DND-41 (cell line): ENCODE results near the gene C16orf74.

Experiments
- ATAC-seq: fragments of 200-7000 bp; cut with Tn5 transposase; 3 replicates; pipeline ENCODE4 v1.9.1; 2021; ENCODE audit warnings: low read depth; ENCODE audit not compliant: insufficient read depth
- DNase-seq: peaks from one replicate; pipeline ENCODE4 v3.0.0-alpha.2; 2020
- H2AFZ ChIP-seq: 2 replicates; pipeline ENCODE4 v1.6.0; 2012; ENCODE audit warnings: low read depth, low read length
- H3K27ac ChIP-seq: 2 replicates; pipeline ENCODE4 v1.5.1; 2012; ENCODE audit warnings: low read length, inconsistent platforms
- H3K27me3 ChIP-seq: fragments of 200-600 bp; sonication (generic); 2 replicates; pipeline ENCODE4 v1.6.0; 2012; ENCODE audit warnings: low read length, mild to moderate bottlenecking, inconsistent platforms; ENCODE audit not compliant: insufficient read depth, poor library complexity
- H3K36me3 ChIP-seq: 2 replicates; pipeline ENCODE4 v1.5.1; 2012; ENCODE audit warnings: low read length, inconsistent platforms; ENCODE audit not compliant: insufficient read depth
- H3K4me1 ChIP-seq: 2 replicates; pipeline ENCODE4 v1.5.1; 2012; ENCODE audit warnings: mild to moderate bottlenecking, low read length; ENCODE audit not compliant: insufficient read depth
- H3K4me2 ChIP-seq: 2 replicates; pipeline ENCODE4 v1.6.0; 2012; ENCODE audit warnings: mild to moderate bottlenecking, moderate library complexity, low read length, inconsistent platforms; ENCODE audit not compliant: insufficient read depth
- H3K4me3 ChIP-seq, 2 experiments: fragments of 200-600 bp in 1 of 2; shearing (Covaris generic) in 1 of 2; 2 replicates each; pipeline ENCODE4 v1.5.1; 2012 to 2016; ENCODE audit warnings: inconsistent platforms in 2 of 2, low read length in 2 of 2, mild to moderate bottlenecking in 2 of 2, low read depth in 1 of 2, moderate library complexity in 1 of 2
- H3K79me2 ChIP-seq: 2 replicates; pipeline ENCODE4 v1.6.0; 2012; ENCODE audit warnings: low read length, inconsistent platforms; ENCODE audit not compliant: insufficient read depth
- H3K9ac ChIP-seq: 2 replicates; pipeline ENCODE4 v1.6.0; 2012; ENCODE audit warnings: low read depth, mild to moderate bottlenecking, inconsistent platforms, low read length, moderate library complexity
- H3K9me3 ChIP-seq: 2 replicates; pipeline ENCODE4 v1.5.1; 2012; ENCODE audit warnings: low read length, moderate library complexity, mild to moderate bottlenecking, inconsistent platforms; ENCODE audit not compliant: insufficient read depth, severe bottlenecking
- H4K20me1 ChIP-seq: 2 replicates; pipeline ENCODE4 v1.6.0; 2012; ENCODE audit warnings: low read length; ENCODE audit not compliant: insufficient read depth
- CTCF ChIP-seq: IDR thresholded peaks from 2 replicates; pipeline ENCODE4 v1.5.1; 2012; ENCODE audit warnings: borderline replicate concordance, low read length, moderate library complexity, mild to moderate bottlenecking; ENCODE audit not compliant: poor library complexity, severe bottlenecking; ENCODE audit errors: extremely low read depth
- EZH2 ChIP-seq: IDR thresholded peaks from 3 replicates; pipeline ENCODE4 v1.6.1; 2012; ENCODE audit warnings: borderline replicate concordance, low read depth, mild to moderate bottlenecking, moderate library complexity, low read length, inconsistent platforms; ENCODE audit not compliant: severe bottlenecking

The C16orf74 gene

GRCh38 chr16:85659805-85660511, 90.9 kb downstream of the C16orf74 start:
- no peak overlapping the region for H2AFZ ChIP-seq
- H3K4me3 ChIP-seq = no peak overlapping the region
- DNase-seq (peak; percentile 72), ATAC-seq (peak; percentile 81)
- TF ChIP-seq CTCF (peak; percentile 90), EZH2 (no peak)
- no peak overlapping the region for H3K9ac ChIP-seq
- no peak overlapping the region for H3K4me2 ChIP-seq
- no peaks in the 10 kb centered on the region for H3K9me3 ChIP-seq
- H3K27me3 ChIP-seq = no peaks in the 10 kb centered on the region
- H3K27ac ChIP-seq = no peak overlapping the region
- peaks cover 65% of the 10 kb centered on the region for H4K20me1 ChIP-seq
- peaks cover 98% of the 10 kb centered on the region for H3K36me3 ChIP-seq
- no peaks in the 10 kb centered on the region for H3K4me1 ChIP-seq
- H3K79me2 ChIP-seq = no peaks in the 10 kb centered on the region

GRCh38 chr16:85659336-85659735, 91.6 kb downstream of the C16orf74 start:
- TF ChIP-seq CTCF = no peak
- TF ChIP-seq EZH2 = no peak
- Histone ChIP-seq H3K9me3 (no peaks in the 10 kb centered on the region), H3K27ac (no peak overlapping the region), H2AFZ (no peak overlapping the region), H4K20me1 (peaks cover 65% of the 10 kb centered on the region), H3K36me3 (peaks cover 98% of the 10 kb centered on the region), H3K27me3 (no peaks in the 10 kb centered on the region), H3K4me3 (no peak overlapping the region), H3K9ac (no peak overlapping the region), H3K79me2 (no peaks in the 10 kb centered on the region), H3K4me2 (no peak overlapping the region), H3K4me1 (no peaks in the 10 kb centered on the region)
- DNase-seq = no peak
- no peak for ATAC-seq

GRCh38 chr16:85658504-85659326, 92.2 kb downstream of the C16orf74 start:
- H2AFZ ChIP-seq = no peak overlapping the region
- H3K36me3 ChIP-seq = peaks cover 98% of the 10 kb centered on the region
- no peak overlapping the region for H3K4me2 ChIP-seq
- H3K79me2 ChIP-seq = 0 out of 2 replicates have a peak, but pooled peaks cover 2% of the 10 kb centered on the region
- no peak overlapping the region for H3K4me3 ChIP-seq
- no peaks in the 10 kb centered on the region for H3K27me3 ChIP-seq
- no peak for DNase-seq
- peaks cover 66% of the 10 kb centered on the region for H4K20me1 ChIP-seq
- H3K9ac ChIP-seq = no peak overlapping the region
- TF ChIP-seq EZH2 (no peak), CTCF (no peak)
- ATAC-seq = no peak
- no peaks in the 10 kb centered on the region for H3K9me3 ChIP-seq
- H3K4me1 ChIP-seq = no peaks in the 10 kb centered on the region
- H3K27ac ChIP-seq = no peak overlapping the region
